Measurements from ENCODE around the gene CWC25. TPM values are rescaled to one million over a fixed set of nuclear protein-coding genes. Genes with fewer than 3 reads are reported as not detected.

Gene CWC25
- total RNA-seq, 1 experiment from 2014 or later, result 17.3 TPM

DNA sequence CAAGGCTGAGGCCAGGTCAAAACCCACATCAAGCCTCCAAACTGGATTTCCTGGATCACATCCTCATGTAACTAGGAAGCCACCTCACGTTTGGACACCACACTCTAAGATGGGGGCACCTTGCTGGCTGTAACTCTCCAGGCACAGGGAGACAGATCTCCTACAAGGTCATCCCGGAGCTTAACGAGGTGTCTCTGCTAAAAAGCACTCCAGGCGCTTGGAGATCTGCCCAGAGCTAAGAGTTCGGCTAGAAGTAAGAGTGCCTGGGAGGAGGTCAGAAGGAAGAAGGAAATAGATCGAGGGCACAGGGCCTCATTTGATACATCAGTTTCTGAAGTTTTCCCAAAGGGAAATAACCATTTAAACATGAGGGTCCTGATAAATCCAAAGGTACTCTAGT, 56.7 kb downstream of the CWC25 start:
- ChIA-PET CTCF (no interaction called here), POLR2A (interaction anchor here (0.7 to 1.4 kb wide), 2 partner anchors 26 to 49 kb away, joined by 3 to 6 read pairs; no protein-coding TSS in a partner anchor)
- H3K27me3 Mint-ChIP-seq (ENCODE audit: low read depth), result no peaks in the 10 kb centered on the region
- DNase-seq (ENCODE audit: low spot score) (no peak), ATAC-seq (no peak)
- no peak overlapping the region for H3K27ac Mint-ChIP-seq
- no peak overlapping the region for H3K4me3 Mint-ChIP-seq
- TF ChIP-seq, protein P1, sequence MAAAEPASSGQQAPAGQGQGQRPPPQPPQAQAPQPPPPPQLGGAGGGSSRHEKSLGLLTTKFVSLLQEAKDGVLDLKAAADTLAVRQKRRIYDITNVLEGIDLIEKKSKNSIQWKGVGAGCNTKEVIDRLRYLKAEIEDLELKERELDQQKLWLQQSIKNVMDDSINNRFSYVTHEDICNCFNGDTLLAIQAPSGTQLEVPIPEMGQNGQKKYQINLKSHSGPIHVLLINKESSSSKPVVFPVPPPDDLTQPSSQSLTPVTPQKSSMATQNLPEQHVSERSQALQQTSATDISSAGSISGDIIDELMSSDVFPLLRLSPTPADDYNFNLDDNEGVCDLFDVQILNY (CRISPR knock-in tag; IDR thresholded peaks at IDR 0.05), result no peak
- TF ChIP-seq, protein P2, sequence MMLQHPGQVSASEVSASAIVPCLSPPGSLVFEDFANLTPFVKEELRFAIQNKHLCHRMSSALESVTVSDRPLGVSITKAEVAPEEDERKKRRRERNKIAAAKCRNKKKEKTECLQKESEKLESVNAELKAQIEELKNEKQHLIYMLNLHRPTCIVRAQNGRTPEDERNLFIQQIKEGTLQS (CRISPR knock-in tag; conservative IDR thresholded peaks at IDR 0.05), result no peak
- no peak for TF ChIP-seq ZNF219 (CRISPR knock-in tag; IDR thresholded peaks at IDR 0.05; ENCODE audit: borderline replicate concordance)
- TF ChIP-seq EMX1 (CRISPR knock-in tag; IDR thresholded peaks at IDR 0.05), result no peak
- TF ChIP-seq, protein P3, sequence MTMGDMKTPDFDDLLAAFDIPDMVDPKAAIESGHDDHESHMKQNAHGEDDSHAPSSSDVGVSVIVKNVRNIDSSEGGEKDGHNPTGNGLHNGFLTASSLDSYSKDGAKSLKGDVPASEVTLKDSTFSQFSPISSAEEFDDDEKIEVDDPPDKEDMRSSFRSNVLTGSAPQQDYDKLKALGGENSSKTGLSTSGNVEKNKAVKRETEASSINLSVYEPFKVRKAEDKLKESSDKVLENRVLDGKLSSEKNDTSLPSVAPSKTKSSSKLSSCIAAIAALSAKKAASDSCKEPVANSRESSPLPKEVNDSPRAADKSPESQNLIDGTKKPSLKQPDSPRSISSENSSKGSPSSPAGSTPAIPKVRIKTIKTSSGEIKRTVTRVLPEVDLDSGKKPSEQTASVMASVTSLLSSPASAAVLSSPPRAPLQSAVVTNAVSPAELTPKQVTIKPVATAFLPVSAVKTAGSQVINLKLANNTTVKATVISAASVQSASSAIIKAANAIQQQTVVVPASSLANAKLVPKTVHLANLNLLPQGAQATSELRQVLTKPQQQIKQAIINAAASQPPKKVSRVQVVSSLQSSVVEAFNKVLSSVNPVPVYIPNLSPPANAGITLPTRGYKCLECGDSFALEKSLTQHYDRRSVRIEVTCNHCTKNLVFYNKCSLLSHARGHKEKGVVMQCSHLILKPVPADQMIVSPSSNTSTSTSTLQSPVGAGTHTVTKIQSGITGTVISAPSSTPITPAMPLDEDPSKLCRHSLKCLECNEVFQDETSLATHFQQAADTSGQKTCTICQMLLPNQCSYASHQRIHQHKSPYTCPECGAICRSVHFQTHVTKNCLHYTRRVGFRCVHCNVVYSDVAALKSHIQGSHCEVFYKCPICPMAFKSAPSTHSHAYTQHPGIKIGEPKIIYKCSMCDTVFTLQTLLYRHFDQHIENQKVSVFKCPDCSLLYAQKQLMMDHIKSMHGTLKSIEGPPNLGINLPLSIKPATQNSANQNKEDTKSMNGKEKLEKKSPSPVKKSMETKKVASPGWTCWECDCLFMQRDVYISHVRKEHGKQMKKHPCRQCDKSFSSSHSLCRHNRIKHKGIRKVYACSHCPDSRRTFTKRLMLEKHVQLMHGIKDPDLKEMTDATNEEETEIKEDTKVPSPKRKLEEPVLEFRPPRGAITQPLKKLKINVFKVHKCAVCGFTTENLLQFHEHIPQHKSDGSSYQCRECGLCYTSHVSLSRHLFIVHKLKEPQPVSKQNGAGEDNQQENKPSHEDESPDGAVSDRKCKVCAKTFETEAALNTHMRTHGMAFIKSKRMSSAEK (CRISPR knock-in tag; IDR thresholded peaks at IDR 0.05; ENCODE audit: borderline replicate concordance), result no peak
- TF ChIP-seq NFYB (CRISPR knock-in tag; conservative IDR thresholded peaks at IDR 0.05; ENCODE audit: low read depth), result no peak
- no peak for TF ChIP-seq GTF2I (CRISPR knock-in tag; conservative IDR thresholded peaks at IDR 0.05)
- no peak for TF ChIP-seq ZNF232 (CRISPR knock-in tag; IDR thresholded peaks at IDR 0.05)
- peaks cover 84% of the 10 kb centered on the region for H3K36me3 Mint-ChIP-seq
- no peaks in the 10 kb centered on the region for H3K9me3 Mint-ChIP-seq
- H3K4me1 Mint-ChIP-seq, result no peaks in the 10 kb centered on the region

DNA sequence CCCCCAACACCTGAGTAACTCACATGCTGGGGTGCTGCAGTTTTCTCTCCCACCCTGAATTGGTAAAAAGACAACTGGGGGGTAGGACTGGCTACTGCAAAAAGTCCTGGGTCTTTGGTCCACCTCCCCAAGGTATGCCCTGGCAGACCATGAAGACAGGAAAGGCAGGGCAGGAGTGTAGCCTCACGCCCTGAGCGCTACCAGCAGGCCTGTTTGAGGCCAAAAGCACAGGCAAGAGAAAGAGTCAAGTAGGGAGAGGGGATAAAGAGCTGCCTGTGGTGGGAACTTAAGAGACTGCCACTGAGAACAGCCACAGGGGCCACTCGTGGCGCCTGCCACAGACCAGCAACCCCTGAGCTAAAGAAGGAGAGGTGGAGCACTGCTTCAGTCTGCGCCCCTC, 58.8 kb downstream of the CWC25 start:
- Mint-ChIP-seq H3K36me3 (peaks cover 77% of the 10 kb centered on the region), H3K9me3 (no peaks in the 10 kb centered on the region), H3K27ac (no peak overlapping the region; the same call in 1 of the 2 replicates), H3K4me1 (no peaks in the 10 kb centered on the region), H3K27me3 (ENCODE audit: low read depth) (no peaks in the 10 kb centered on the region), H3K4me3 (no peak overlapping the region)
- ChIA-PET CTCF (no interaction called here), POLR2A (no interaction called here)
- ATAC-seq, result no peak
- no peak for DNase-seq (ENCODE audit: low spot score)
- TF ChIP-seq, protein P4, sequence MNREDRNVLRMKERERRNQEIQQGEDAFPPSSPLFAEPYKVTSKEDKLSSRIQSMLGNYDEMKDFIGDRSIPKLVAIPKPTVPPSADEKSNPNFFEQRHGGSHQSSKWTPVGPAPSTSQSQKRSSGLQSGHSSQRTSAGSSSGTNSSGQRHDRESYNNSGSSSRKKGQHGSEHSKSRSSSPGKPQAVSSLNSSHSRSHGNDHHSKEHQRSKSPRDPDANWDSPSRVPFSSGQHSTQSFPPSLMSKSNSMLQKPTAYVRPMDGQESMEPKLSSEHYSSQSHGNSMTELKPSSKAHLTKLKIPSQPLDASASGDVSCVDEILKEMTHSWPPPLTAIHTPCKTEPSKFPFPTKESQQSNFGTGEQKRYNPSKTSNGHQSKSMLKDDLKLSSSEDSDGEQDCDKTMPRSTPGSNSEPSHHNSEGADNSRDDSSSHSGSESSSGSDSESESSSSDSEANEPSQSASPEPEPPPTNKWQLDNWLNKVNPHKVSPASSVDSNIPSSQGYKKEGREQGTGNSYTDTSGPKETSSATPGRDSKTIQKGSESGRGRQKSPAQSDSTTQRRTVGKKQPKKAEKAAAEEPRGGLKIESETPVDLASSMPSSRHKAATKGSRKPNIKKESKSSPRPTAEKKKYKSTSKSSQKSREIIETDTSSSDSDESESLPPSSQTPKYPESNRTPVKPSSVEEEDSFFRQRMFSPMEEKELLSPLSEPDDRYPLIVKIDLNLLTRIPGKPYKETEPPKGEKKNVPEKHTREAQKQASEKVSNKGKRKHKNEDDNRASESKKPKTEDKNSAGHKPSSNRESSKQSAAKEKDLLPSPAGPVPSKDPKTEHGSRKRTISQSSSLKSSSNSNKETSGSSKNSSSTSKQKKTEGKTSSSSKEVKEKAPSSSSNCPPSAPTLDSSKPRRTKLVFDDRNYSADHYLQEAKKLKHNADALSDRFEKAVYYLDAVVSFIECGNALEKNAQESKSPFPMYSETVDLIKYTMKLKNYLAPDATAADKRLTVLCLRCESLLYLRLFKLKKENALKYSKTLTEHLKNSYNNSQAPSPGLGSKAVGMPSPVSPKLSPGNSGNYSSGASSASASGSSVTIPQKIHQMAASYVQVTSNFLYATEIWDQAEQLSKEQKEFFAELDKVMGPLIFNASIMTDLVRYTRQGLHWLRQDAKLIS (CRISPR knock-in tag; IDR thresholded peaks at IDR 0.05; ENCODE audit: borderline replicate concordance), result no peak
- no peak for TF ChIP-seq ZNF219 (CRISPR knock-in tag; IDR thresholded peaks at IDR 0.05; ENCODE audit: borderline replicate concordance)
- no peak for TF ChIP-seq TCF7 (CRISPR knock-in tag; IDR thresholded peaks at IDR 0.05; ENCODE audit: low read depth)
- no peak for TF ChIP-seq ZNF232 (CRISPR knock-in tag; IDR thresholded peaks at IDR 0.05)
- no peak for TF ChIP-seq RORB (CRISPR knock-in tag; IDR thresholded peaks at IDR 0.05)
- TF ChIP-seq NFATC4 (CRISPR knock-in tag; IDR thresholded peaks at IDR 0.05), result no peak

DNA sequence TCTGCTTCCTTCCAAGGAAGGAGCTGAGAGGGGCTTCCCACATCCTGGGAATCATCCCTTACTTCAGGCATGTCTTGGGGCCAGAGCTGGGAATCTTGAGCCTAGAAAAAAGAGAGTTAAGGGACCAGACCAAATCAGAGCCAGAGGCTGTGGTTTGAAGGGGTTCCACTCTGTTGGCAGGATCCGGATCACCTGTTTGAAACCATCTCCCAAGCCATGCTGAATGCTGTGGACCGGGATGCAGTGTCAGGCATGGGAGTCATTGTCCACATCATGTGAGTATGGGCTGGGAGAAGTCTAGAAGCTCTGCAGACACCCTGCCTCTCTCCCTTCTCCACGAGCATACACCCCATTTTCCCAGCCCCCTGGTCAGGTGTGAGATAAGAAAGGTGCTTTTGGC, 62.9 kb downstream of the CWC25 start:
- Mint-ChIP-seq H3K36me3 (peaks cover 63% of the 10 kb centered on the region), H3K27ac (no peak overlapping the region), H3K9me3 (no peaks in the 10 kb centered on the region), H3K4me3 (no peak overlapping the region), H3K4me1 (no peaks in the 10 kb centered on the region), H3K27me3 (ENCODE audit: low read depth) (no peaks in the 10 kb centered on the region)
- ATAC-seq (no peak), DNase-seq (ENCODE audit: low spot score) (no peak)
- ChIA-PET CTCF (interaction anchor here (0.5 to 1.5 kb wide), 16 partner anchors 10 to 717 kb away, joined by 3 to 7 read pairs (median 4); partner anchors contain the start of genes FBXO47, LASP1NB and PSMB3), POLR2A (interaction anchor here (0.5 to 0.9 kb wide), 2 partner anchors 8 to 28 kb away, joined by 3 read pairs; no protein-coding TSS in a partner anchor)
- TF ChIP-seq, protein P5, sequence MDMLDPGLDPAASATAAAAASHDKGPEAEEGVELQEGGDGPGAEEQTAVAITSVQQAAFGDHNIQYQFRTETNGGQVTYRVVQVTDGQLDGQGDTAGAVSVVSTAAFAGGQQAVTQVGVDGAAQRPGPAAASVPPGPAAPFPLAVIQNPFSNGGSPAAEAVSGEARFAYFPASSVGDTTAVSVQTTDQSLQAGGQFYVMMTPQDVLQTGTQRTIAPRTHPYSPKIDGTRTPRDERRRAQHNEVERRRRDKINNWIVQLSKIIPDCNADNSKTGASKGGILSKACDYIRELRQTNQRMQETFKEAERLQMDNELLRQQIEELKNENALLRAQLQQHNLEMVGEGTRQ (CRISPR knock-in tag; IDR thresholded peaks at IDR 0.05), result no peak
- no peak for TF ChIP-seq SMAD4 (CRISPR knock-in tag; IDR thresholded peaks at IDR 0.05)
- TF ChIP-seq PRRX2 (CRISPR knock-in tag; IDR thresholded peaks at IDR 0.05), result no peak
- TF ChIP-seq, protein P6, sequence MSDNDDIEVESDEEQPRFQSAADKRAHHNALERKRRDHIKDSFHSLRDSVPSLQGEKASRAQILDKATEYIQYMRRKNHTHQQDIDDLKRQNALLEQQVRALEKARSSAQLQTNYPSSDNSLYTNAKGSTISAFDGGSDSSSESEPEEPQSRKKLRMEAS (CRISPR knock-in tag; IDR thresholded peaks at IDR 0.05), result no peak
- TF ChIP-seq, protein P7, sequence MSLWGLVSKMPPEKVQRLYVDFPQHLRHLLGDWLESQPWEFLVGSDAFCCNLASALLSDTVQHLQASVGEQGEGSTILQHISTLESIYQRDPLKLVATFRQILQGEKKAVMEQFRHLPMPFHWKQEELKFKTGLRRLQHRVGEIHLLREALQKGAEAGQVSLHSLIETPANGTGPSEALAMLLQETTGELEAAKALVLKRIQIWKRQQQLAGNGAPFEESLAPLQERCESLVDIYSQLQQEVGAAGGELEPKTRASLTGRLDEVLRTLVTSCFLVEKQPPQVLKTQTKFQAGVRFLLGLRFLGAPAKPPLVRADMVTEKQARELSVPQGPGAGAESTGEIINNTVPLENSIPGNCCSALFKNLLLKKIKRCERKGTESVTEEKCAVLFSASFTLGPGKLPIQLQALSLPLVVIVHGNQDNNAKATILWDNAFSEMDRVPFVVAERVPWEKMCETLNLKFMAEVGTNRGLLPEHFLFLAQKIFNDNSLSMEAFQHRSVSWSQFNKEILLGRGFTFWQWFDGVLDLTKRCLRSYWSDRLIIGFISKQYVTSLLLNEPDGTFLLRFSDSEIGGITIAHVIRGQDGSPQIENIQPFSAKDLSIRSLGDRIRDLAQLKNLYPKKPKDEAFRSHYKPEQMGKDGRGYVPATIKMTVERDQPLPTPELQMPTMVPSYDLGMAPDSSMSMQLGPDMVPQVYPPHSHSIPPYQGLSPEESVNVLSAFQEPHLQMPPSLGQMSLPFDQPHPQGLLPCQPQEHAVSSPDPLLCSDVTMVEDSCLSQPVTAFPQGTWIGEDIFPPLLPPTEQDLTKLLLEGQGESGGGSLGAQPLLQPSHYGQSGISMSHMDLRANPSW (CRISPR knock-in tag; conservative IDR thresholded peaks at IDR 0.05; ENCODE audit: low read depth), result no peak
- no peak for TF ChIP-seq ZNF416 (CRISPR knock-in tag; IDR thresholded peaks at IDR 0.05)
- TF ChIP-seq SOX15 (CRISPR knock-in tag; IDR thresholded peaks at IDR 0.05), result no peak

Data from WTC11 (cell line).